Left renal pelvis (tissue), 4 donors: ENCODE results near the gene ATP1A1. TPM values are rescaled to one million over a fixed set of nuclear protein-coding genes. Genes with fewer than 3 reads are reported as not detected.

Experiments
- polyA plus RNA-seq, 4 donors: library from polyadenylated mRNA; unstranded; fragments of 120-200 nt; gene quantifications; one replicate each; pipeline ENCODE4 v1.2.1, GENCODE V29; 2013; ENCODE audit not compliant: insufficient read length in 4 of 4

Gene ATP1A1
- polyA plus RNA-seq, 4 donors, result 135 to 939 (median 904) TPM

Other genes with a start within 250 kb of the ATP1A1 start
- gene CD58, start 197.8 kb downstream of the ATP1A1 start, polyA plus RNA-seq, result 10 to 100 TPM; 11.1 to 19.6 (median 17.1) TPM